CD4-positive, alpha-beta T cell (primary cell): Measurements from ENCODE around the gene KCNA1. TPM values are rescaled to one million over a fixed set of nuclear protein-coding genes. Genes with fewer than 3 reads are reported as not detected.

Experiments used
- ATAC-seq: fragments of 200-7000 bp; cut with Tn5 transposase; one replicate; pipeline ENCODE4 v1.10.0; 2022; ENCODE audit warnings: mild to moderate bottlenecking; ENCODE audit not compliant: poor library complexity
- CTCF ChIA-PET: fragments of 350-600 bp; sonication (Branson Sonifier 250); formaldehyde crosslinking; loops from one replicate; lab custom pipeline; 2021; ENCODE audit warnings: antibody characterized with exemption, inconsistent platforms; lab: Charles Lee
- POLR2A ChIA-PET: fragments of 350-600 bp; sonication (Branson Sonifier 250); formaldehyde crosslinking; loops from one replicate; lab custom pipeline; 2021; ENCODE audit warnings: antibody characterized with exemption, inconsistent platforms; lab: Charles Lee
- DNase-seq, 14 experiments: peaks; one replicate each; pipeline ENCODE4 v3.0.0-alpha.2; 2013 to 2020; ENCODE audit warnings: mixed read lengths in 2 of 14
- H3K27ac ChIP-seq, 2 donors: one replicate each; pipeline versions ENCODE4 v1.5.1 to v1.7.0; 2013; ENCODE audit warnings: low read length in 2 of 2, low read depth in 1 of 2, mild to moderate bottlenecking in 1 of 2
- H3K27me3 ChIP-seq, 2 experiments: 1 replicate in 1 of 2; 2 replicates in 1 of 2; pipeline versions ENCODE4 v1.6.1 to v1.7.0; 2013; ENCODE audit warnings: low read length in 2 of 2, control low read depth in 1 of 2, mild to moderate bottlenecking in 1 of 2, moderate library complexity in 1 of 2; ENCODE audit not compliant: insufficient read depth in 2 of 2, control insufficient read depth in 1 of 2
- H3K36me3 ChIP-seq: one replicate; pipeline ENCODE4 v1.6.1; 2013; ENCODE audit warnings: low read length, control low read depth; ENCODE audit not compliant: insufficient read depth
- H3K4me1 ChIP-seq: one replicate; pipeline ENCODE4 v1.6.1; 2013; ENCODE audit warnings: low read length, control low read depth; ENCODE audit not compliant: insufficient read depth
- H3K4me3 ChIP-seq: one replicate; pipeline ENCODE4 v1.5.1; 2013; ENCODE audit warnings: mild to moderate bottlenecking, low read length, moderate library complexity
- H3K9me3 ChIP-seq, 2 experiments: 1 replicate in 1 of 2; 2 replicates in 1 of 2; pipeline versions ENCODE4 v1.6.1 to v1.7.0; 2013; ENCODE audit warnings: low read length in 2 of 2, mild to moderate bottlenecking in 2 of 2, control low read depth in 1 of 2, moderate library complexity in 1 of 2; ENCODE audit not compliant: control insufficient read depth in 1 of 2, insufficient read depth in 1 of 2
- H3K27ac Mint-ChIP-seq: one replicate; pipeline ENCODE4 v1.8.0; 2020; ENCODE audit warnings: mixed read lengths
- H3K27me3 Mint-ChIP-seq: one replicate; pipeline ENCODE4 v1.8.0; 2021; ENCODE audit warnings: mixed read lengths
- H3K36me3 Mint-ChIP-seq: one replicate; pipeline ENCODE4 v1.8.0; 2021; ENCODE audit warnings: low read depth, mixed read lengths
- H3K4me1 Mint-ChIP-seq: one replicate; pipeline ENCODE4 v1.8.0; 2021; ENCODE audit warnings: low read depth, mixed read lengths
- H3K4me3 Mint-ChIP-seq: one replicate; pipeline ENCODE4 v1.8.0; 2020; ENCODE audit warnings: mild to moderate bottlenecking, mixed read lengths
- H3K9me3 Mint-ChIP-seq: one replicate; pipeline ENCODE4 v1.8.0; 2020; ENCODE audit warnings: mixed read lengths
- intact Hi-C, 2 experiments: fragments of 100-400 bp; cut with DNase I in 1 of 2; cut with micrococcal nuclease in 1 of 2; formaldehyde crosslinking; loops; one replicate each; pipeline versions ENCODE4 v1.15.1 to v1.9.0; 2023 to 2025; cut with DNase I, micrococcal nuclease
- total RNA-seq, 174 experiments: library from RNA in 2 of 174; stranded (reverse) in 2 of 174; gene quantifications; one replicate each; pipeline ENCODE4 v1.2.3 and lab custom pipeline; 2021 to 2026
- TF ChIP-seq, protein P1 (sequence below): fragments of 200-600 bp; IDR thresholded peaks from one replicate; pipeline ENCODE4 v1.8.0; 2022; ENCODE audit warnings: antibody characterized with exemption, mild to moderate bottlenecking

Gene KCNA1
- total RNA-seq, 2 experiments from 2014 or later, result not detected

DNA sequence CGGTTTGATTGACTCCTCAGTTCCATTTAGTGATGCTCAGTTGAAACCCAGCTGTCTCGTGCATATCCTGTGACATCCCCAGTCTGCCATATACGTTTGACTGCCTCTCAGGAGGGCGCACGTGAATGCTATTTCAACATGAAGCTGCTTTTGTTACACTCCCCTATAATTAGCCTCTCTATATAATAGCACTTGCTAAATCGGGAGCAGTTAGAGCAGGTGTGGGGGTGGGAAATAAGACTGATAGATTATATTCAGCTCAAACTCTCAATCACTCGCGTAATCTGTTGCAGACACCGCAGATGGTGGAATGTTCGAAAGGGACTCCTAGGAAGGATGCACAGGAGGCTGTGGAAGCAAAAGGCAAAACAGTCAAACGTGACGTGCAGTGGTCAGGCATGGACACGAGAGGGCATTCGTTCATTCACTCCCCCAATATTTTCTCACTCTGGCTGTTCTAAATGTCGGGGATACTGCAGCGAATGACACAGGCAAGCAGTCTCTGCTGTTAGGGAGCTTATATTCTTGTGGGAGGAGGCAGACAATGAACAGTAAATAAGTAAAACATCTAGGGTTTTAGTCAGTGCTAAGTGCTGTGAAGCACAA is 29.8 kb downstream of the KCNA1 start:
- intact Hi-C loops, result no loop called here
- no peaks in the 10 kb centered on the region for H3K36me3 ChIP-seq
- H3K4me1 ChIP-seq, result no peaks in the 10 kb centered on the region
- ChIA-PET POLR2A (no interaction called here), CTCF (no interaction called here)
- H3K4me3 Mint-ChIP-seq, result no peak overlapping the region
- H3K4me3 ChIP-seq, result no peak overlapping the region
- peaks cover 0 to 11% of the 10 kb centered on the region in 2 experiments for H3K27me3 ChIP-seq
- no peaks in the 10 kb centered on the region for H3K9me3 ChIP-seq
- ATAC-seq, result no peak
- H3K36me3 Mint-ChIP-seq, result no peaks in the 10 kb centered on the region
- H3K27me3 Mint-ChIP-seq, result peaks cover 16% of the 10 kb centered on the region
- H3K27ac Mint-ChIP-seq, result no peak overlapping the region
- no peak for DNase-seq
- H3K27ac ChIP-seq, result no peak overlapping the region
- no peaks in the 10 kb centered on the region for H3K9me3 Mint-ChIP-seq
- TF ChIP-seq, protein P1, sequence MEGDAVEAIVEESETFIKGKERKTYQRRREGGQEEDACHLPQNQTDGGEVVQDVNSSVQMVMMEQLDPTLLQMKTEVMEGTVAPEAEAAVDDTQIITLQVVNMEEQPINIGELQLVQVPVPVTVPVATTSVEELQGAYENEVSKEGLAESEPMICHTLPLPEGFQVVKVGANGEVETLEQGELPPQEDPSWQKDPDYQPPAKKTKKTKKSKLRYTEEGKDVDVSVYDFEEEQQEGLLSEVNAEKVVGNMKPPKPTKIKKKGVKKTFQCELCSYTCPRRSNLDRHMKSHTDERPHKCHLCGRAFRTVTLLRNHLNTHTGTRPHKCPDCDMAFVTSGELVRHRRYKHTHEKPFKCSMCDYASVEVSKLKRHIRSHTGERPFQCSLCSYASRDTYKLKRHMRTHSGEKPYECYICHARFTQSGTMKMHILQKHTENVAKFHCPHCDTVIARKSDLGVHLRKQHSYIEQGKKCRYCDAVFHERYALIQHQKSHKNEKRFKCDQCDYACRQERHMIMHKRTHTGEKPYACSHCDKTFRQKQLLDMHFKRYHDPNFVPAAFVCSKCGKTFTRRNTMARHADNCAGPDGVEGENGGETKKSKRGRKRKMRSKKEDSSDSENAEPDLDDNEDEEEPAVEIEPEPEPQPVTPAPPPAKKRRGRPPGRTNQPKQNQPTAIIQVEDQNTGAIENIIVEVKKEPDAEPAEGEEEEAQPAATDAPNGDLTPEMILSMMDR, result no peak
- H3K4me1 Mint-ChIP-seq, result no peaks in the 10 kb centered on the region

DNA sequence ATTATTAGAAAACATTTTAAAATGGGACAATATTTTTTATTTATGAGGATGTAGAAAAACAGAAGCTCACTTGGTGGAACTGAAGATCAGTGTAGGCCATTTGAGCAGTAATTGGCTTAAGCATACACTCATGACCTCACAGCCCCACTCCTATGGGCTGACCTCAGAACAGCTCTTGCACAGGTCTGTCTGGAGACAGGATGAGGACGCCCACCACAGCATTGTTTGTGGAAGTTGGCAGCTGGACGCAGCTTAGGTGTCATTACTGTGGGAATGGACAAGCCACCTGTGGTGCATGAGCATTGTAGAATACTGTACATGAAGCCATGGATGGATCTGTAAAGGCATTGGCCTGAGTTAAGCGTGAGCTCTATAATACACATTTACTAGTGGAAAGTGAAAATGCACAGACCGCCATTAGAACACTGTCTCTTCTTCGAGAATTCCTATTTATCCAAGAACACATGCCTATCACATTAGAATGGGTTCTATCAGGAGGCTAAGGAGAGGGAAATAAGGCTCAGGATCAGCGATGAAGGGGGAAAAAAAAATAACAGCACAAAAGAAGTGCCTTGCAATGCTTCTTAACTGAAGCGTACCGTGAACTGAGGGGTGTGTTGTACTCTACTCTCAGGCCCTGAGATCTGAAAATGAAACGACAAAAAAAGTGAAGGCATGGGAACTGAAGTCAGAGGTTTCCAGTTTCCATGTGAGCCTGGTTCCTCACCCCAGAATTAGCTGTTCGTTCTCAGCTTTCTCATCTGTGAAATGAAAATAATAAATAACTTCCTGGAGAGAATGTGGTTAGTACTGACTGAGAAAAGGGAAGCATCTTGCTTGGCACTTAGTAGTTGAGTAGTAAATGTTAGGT is 33.6 kb downstream of the KCNA1 start:
- Mint-ChIP-seq H3K4me1 (no peaks in the 10 kb centered on the region), H3K4me3 (no peak overlapping the region), H3K27me3 (peaks cover 6% of the 10 kb centered on the region), H3K27ac (no peak overlapping the region), H3K36me3 (no peaks in the 10 kb centered on the region), H3K9me3 (no peaks in the 10 kb centered on the region)
- no peaks in the 10 kb centered on the region for H3K4me1 ChIP-seq
- intact Hi-C loops, result no loop called here
- H3K36me3 ChIP-seq, result no peaks in the 10 kb centered on the region
- H3K9me3 ChIP-seq, result no peaks in the 10 kb centered on the region
- ATAC-seq, result no peak
- no peak overlapping the region for H3K4me3 ChIP-seq
- ChIA-PET POLR2A (no interaction called here), CTCF (no interaction called here)
- TF ChIP-seq, protein P1, result no peak
- no peak overlapping the region for H3K27ac ChIP-seq
- peaks cover 3 to 11% of the 10 kb centered on the region in 2 experiments for H3K27me3 ChIP-seq
- DNase-seq, result no peak

DNA sequence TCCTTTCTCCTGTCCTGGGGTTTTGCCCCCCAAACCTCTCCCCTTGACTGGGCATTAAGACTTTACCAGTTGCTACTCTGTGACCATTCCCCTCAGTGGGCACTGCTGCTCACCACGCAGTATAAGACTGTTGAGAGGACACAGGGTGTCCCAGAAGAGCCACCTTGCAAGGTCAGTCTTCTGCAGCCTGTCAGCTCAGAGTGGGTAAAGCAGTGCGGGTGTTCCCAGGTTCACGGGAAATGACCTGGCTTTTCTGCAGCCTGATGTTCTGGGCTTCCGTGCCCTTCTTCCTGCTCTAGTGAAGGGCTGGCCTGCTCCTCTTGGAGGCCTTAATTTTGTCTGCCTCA is 34.2 kb downstream of the KCNA1 start:
- H3K36me3 Mint-ChIP-seq, result no peaks in the 10 kb centered on the region
- no peak overlapping the region for H3K4me3 Mint-ChIP-seq
- Histone ChIP-seq H3K9me3 (no peaks in the 10 kb centered on the region), H3K27ac (no peak overlapping the region), H3K36me3 (no peaks in the 10 kb centered on the region), H3K4me3 (no peak overlapping the region), H3K4me1 (no peaks in the 10 kb centered on the region), H3K27me3 (peaks cover 3 to 11% of the 10 kb centered on the region in 2 experiments)
- H3K9me3 Mint-ChIP-seq, result no peaks in the 10 kb centered on the region
- no peak for DNase-seq
- CTCF ChIA-PET, result no interaction called here
- TF ChIP-seq, protein P1, result no peak
- ATAC-seq, result no peak
- POLR2A ChIA-PET, result no interaction called here
- H3K27me3 Mint-ChIP-seq, result peaks cover 6% of the 10 kb centered on the region
- H3K4me1 Mint-ChIP-seq, result no peaks in the 10 kb centered on the region
- intact Hi-C loops, result no loop called here
- no peak overlapping the region for H3K27ac Mint-ChIP-seq
